Keratinocyte (primary cell): ENCODE results near the gene ADIPOR2. TPM values are rescaled to one million over a fixed set of nuclear protein-coding genes. Genes with fewer than 3 reads are reported as not detected.

Experiments used
- DNase-seq: peaks from one replicate; pipeline ENCODE4 v3.0.0-alpha.2; 2011; ENCODE audit warnings: low read depth, missing footprints, low spot score
- FAIRE-seq: peaks from 2 replicates; lab custom pipeline; 2011; peaks lifted over from hg19 to GRCh38; lab: Jason Lieb, UNC
- H2AFZ ChIP-seq: 2 replicates; pipeline ENCODE4 v1.6.0; 2012; ENCODE audit warnings: low read length, control low read depth, inconsistent platforms; ENCODE audit not compliant: control insufficient read depth
- H3K27ac ChIP-seq: 2 replicates; pipeline ENCODE4 v1.5.1; 2011; ENCODE audit warnings: low read length; ENCODE audit not compliant: control insufficient read depth, insufficient read depth
- H3K27me3 ChIP-seq: 3 replicates; pipeline ENCODE4 v1.6.0; 2011; ENCODE audit warnings: low read length; ENCODE audit not compliant: control insufficient read depth, insufficient read depth; ENCODE audit errors: extremely low read depth
- H3K36me3 ChIP-seq, 2 experiments: 2 replicates in 1 of 2; 3 replicates in 1 of 2; pipeline ENCODE4 v1.5.1; 2011; ENCODE audit warnings: low read length in 2 of 2, mild to moderate bottlenecking in 1 of 2; ENCODE audit not compliant: control insufficient read depth in 2 of 2, insufficient read depth in 2 of 2; ENCODE audit errors: extremely low read depth in 1 of 2
- H3K4me1 ChIP-seq: 3 replicates; pipeline ENCODE4 v1.5.1; 2011; ENCODE audit warnings: low read length; ENCODE audit not compliant: control insufficient read depth, insufficient read depth; ENCODE audit errors: extremely low read depth
- H3K4me2 ChIP-seq: 3 replicates; pipeline ENCODE4 v1.6.0; 2011; ENCODE audit warnings: low read depth, low read length; ENCODE audit not compliant: control insufficient read depth, insufficient read depth; ENCODE audit errors: extremely low read depth
- H3K4me3 ChIP-seq, 3 experiments: fragments of 200-600 bp in 1 of 3; sonication (generic) in 1 of 3; 2 replicates in 2 of 3; 3 replicates in 1 of 3; pipeline ENCODE4 v1.5.1; 2011 to 2016; ENCODE audit warnings: low read length in 3 of 3, mild to moderate bottlenecking in 3 of 3, control low read depth in 2 of 3, inconsistent platforms in 1 of 3, low read depth in 1 of 3, mixed read lengths in 1 of 3, mixed run types in 1 of 3, moderate library complexity in 1 of 3; ENCODE audit not compliant: control insufficient read depth in 2 of 3, insufficient read depth in 2 of 3; ENCODE audit errors: extremely low read depth in 1 of 3
- H3K79me2 ChIP-seq: 2 replicates; pipeline ENCODE4 v1.6.0; 2012; ENCODE audit warnings: low read length; ENCODE audit not compliant: control insufficient read depth, insufficient read depth
- H3K9ac ChIP-seq: 3 replicates; pipeline ENCODE4 v1.6.0; 2011; ENCODE audit warnings: low read length; ENCODE audit not compliant: control insufficient read depth, insufficient read depth; ENCODE audit errors: extremely low read depth
- H3K9me1 ChIP-seq: 3 replicates; pipeline ENCODE4 v1.6.0; 2011; ENCODE audit warnings: low read length; ENCODE audit not compliant: control insufficient read depth, insufficient read depth; ENCODE audit errors: extremely low read depth
- H3K9me3 ChIP-seq: 2 replicates; pipeline ENCODE4 v1.5.1; 2012; ENCODE audit warnings: low read depth, low read length; ENCODE audit not compliant: control insufficient read depth
- H4K20me1 ChIP-seq: 3 replicates; pipeline ENCODE4 v1.6.0; 2011; ENCODE audit warnings: low read length; ENCODE audit not compliant: control insufficient read depth, insufficient read depth; ENCODE audit errors: extremely low read depth
- CTCF ChIP-seq, 3 experiments: IDR thresholded peaks in 1 of 3; conservative IDR thresholded peaks in 1 of 3; optimal IDR thresholded peaks in 1 of 3; 2 replicates in 2 of 3; 3 replicates in 1 of 3; pipeline versions ENCODE3 to v1.5.1; 2011; ENCODE audit warnings: low read length in 3 of 3, mild to moderate bottlenecking in 3 of 3, moderate library complexity in 2 of 3, control low read depth in 1 of 3, inconsistent platforms in 1 of 3; ENCODE audit not compliant: insufficient read depth in 2 of 3; ENCODE audit errors: extremely low read depth in 1 of 3
- EZH2 ChIP-seq: IDR thresholded peaks from one replicate; pipeline ENCODE4 v1.6.1; 2012; ENCODE audit warnings: inconsistent platforms, mild to moderate bottlenecking, low read length, moderate library complexity
- dilution Hi-C: fragments of 300-500 bp; cut with MboI; formaldehyde crosslinking; loops from one replicate; pipeline ENCODE4 v1.7.0; 2020; ENCODE audit warnings: low sequenced_read_pairs; ENCODE audit not compliant: extremely low pct_ligation_motif_present
- polyA plus RNA-seq, 5 experiments: library from polyadenylated mRNA; depleted of rRNA in 3 of 5; stranded (reverse) in 3 of 5; stranded (forward) in 1 of 5; unstranded in 1 of 5; fragments of >200 nt; gene quantifications; 1 replicate in 1 of 5; 2 replicates in 3 of 5; 3 replicates in 1 of 5; pipeline versions ENCODE4 v1.2.1 to v1.2.3, GENCODE V29; 2011 to 2012; ENCODE audit warnings: missing spikeins in 2 of 5, low read depth in 1 of 5, low replicate concordance in 1 of 5

Gene ADIPOR2
- polyA plus RNA-seq, 1 donor (not counting 4 experiments of a cell fraction or from before 2014, with no cell fraction given): 59.4 TPM

DNA sequence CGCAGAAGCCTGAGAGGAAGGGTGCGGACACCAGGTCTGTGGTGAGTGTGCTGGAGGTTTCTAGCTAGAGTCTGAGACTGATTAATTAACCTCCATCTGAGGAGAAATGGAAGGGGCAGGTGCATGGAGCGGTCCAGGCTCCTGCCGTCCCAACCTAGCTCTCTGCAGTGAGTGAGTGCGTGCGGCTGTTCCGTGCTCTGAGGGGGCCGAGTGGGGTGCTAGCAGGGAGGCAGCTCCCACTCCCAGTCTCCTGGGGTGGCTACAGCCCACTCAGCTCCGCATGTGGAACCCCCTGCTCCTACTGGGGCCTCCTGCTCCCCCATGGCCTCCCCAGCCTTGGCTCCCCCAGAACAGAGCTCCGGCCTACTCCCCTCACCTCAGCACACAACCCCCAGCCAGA lies 132.4 kb downstream of the ADIPOR2 start:
- dilution Hi-C loops: no loop called here
- Histone ChIP-seq H3K27me3 (peaks cover 56% of the 10 kb centered on the region), H3K4me1 (no peaks in the 10 kb centered on the region), H3K4me2 (no peak overlapping the region), H3K9me3 (no peaks in the 10 kb centered on the region), H3K36me3 (no peaks in the 10 kb centered on the region), H3K4me3 (no peak overlapping the region), H3K27ac (no peak overlapping the region), H4K20me1 (no peaks in the 10 kb centered on the region), H3K9me1 (no peaks in the 10 kb centered on the region), H2AFZ (no peak overlapping the region), H3K9ac (no peak overlapping the region), H3K79me2 (no peaks in the 10 kb centered on the region)
- FAIRE-seq: no peak
- no peak for TF ChIP-seq EZH2
- TF ChIP-seq CTCF (optimal IDR thresholded peaks at IDR 0.05 in 1 of 3, IDR thresholded peaks at IDR 0.05 in 1 of 3, conservative IDR thresholded peaks at IDR 0.05 in 1 of 3; ENCODE audit: extremely low read depth in 1 of 3, insufficient read depth in 2 of 3, low read length in 3 of 3): no peak
- DNase-seq: no peak

GRCh38 chr12:1825382-1826102 lies 134.7 kb downstream of the ADIPOR2 start:
- Histone ChIP-seq H3K36me3 (no peaks in the 10 kb centered on the region), H3K4me1 (no peaks in the 10 kb centered on the region), H2AFZ (no peak overlapping the region), H3K4me3 (no peak overlapping the region), H3K9me3 (no peaks in the 10 kb centered on the region), H4K20me1 (no peaks in the 10 kb centered on the region), H3K9ac (no peak overlapping the region), H3K27me3 (peaks cover 44% of the 10 kb centered on the region), H3K79me2 (no peaks in the 10 kb centered on the region), H3K4me2 (no peak overlapping the region), H3K27ac (no peak overlapping the region), H3K9me1 (no peaks in the 10 kb centered on the region)
- dilution Hi-C loops: no loop called here
- FAIRE-seq (no peak), DNase-seq (no peak)
- TF ChIP-seq EZH2 (no peak), CTCF (optimal IDR thresholded peaks at IDR 0.05 in 1 of 3, IDR thresholded peaks at IDR 0.05 in 1 of 3, conservative IDR thresholded peaks at IDR 0.05 in 1 of 3; ENCODE audit: extremely low read depth in 1 of 3, insufficient read depth in 2 of 3, low read length in 3 of 3) (no peak)
